CD4-positive, alpha-beta T cell treated with Interleukin-21 for 1 hour (primary cell): ENCODE results near the gene TMEM184C.

Experiments used
- DNase-seq: peaks from one replicate; pipeline ENCODE4 v3.0.0-alpha.2; 2020

The TMEM184C gene

DNA sequence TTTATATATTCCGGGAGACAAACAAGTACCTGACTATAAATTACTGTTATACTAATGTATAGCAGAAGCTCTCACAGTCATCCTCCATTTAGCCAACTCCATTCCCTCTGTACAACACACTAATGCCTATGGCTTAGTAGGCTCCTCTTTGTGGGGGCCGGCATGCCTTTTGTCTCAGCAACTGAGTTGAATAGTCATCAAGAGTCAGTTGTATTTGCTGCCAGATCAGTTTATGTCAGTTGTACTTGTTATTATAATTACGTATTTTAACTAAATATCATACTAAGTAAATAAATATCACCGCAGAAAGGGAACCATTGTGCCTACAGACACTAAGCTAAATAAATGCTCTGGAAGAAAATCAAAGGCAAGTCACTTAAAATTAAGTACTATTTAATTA lies 56.9 kb downstream of the TMEM184C start:
- no peak for DNase-seq

DNA sequence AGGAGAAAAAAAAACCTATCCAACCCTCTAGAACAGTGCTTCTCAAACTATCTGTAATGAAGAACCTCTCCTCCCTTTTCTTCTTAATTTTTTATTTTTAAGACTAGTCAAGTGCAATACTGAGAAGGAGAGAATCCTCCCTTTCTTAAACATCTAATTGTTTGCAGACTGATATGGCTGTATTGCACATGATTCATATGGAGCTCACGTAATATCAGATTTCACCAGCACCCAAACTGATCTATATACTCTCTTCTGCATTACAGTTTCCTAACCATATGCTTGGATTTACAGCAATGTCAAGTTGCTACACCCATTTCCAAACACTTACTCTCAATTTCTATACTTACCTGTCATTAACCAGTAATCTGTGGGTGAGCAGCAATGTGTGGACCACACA lies 57.3 kb downstream of the TMEM184C start:
- DNase-seq, result no peak

GRCh38 chr4:147678106-147678505 lies 60.9 kb downstream of the TMEM184C start:
- DNase-seq, result no peak

DNA sequence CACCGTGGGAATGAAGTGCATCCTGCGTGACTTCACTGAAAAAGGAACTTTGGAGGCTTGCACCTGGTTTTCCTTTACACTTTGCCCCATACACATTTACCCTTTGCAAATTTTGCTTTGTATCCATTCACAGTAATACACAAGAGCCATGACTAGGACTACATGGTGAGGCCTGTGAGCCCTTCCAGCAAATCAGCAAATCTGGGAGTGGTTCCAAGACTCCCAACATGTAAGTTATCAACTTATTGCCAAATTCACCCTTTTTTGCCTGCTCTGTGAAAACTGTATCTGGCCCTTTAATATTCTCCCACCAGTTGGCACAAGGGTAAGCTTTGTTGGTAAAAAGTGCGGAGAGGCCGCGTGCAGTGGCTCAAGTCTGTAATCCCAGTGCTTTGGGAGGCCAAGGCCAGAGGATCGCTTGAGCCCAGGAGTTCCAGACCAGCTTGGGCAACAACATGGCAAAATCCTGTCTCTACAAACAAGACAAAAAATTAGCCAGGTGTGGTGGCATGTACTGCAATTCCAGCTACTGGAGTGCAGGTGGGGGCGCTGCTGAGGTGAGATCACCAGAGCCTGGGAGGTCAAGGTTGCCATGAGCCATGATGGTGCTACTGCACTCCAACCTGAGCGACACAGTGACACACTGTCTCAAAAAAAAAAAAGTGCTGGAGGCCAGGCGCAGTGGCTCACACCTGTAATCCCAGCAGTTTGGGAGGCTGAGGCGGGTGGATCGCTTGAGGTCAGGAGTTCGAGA lies 61.8 kb downstream of the TMEM184C start:
- peak; percentile 9 for DNase-seq

DNA sequence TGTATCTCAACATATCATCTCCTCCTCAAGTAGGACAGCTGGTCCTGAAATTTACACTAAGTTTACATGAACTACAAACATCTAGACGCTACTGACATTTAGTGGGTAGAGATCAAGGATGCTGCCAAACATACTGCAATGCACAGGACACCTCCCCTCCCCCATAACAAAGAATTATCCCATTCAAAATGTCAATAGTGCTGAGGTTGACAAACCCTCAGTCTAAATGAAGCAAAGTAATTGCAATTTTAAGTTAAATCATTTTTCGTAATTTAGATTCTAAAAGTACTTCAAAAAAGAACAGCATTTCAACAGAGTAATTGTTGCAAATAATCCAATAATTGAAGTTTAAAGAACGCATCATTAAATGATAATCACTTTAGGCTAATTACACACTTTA lies 65.6 kb downstream of the TMEM184C start:
- no peak for DNase-seq

DNA sequence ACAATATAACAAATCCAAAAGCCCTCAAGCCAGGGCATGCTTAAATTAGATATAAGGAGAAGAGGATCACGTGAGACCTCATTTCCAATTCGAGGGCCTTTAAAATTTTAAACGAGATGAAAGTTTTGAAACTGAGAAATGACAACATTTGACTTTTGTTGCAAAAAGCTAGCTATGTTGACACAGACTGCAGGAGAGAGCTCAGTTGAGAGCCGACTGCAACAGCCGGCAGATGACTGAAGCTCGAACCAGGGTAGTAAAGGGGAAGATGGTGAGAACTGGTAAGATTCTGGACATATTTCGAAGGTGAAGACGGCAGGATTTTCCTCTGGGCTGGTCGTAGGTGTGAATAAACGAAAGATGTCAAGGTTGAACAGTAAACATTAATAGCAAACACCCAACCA lies 66.0 kb downstream of the TMEM184C start:
- peak; percentile 19 for DNase-seq

GRCh38 chr4:147683717-147684700 lies 66.8 kb downstream of the TMEM184C start, which contains the start of gene PRMT9:
TSS of gene PRMT9 (minus strand) at chr4:147684163. CDS start at chr4:147683987, 176 bp downstream.
- peak; percentile 86 for DNase-seq

DNA sequence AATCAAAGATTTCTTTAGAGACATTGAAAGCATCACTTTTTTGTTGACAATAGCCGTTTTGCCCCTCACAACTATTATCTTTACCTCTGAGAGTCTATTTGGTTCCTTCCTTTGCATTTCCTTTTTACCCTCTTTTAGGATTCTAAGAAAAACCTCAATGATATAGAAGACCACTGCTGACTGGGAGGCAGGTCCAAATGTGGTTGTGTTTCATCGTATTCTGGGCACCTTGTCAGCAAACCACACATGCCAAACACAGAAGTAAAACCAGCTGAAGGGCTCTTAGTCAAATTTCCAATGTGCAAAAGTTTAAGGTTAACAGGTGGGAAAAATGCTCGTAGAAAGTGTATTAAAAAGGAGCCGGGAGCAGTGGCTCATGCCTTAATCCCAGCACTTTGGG lies 71.9 kb downstream of the TMEM184C start:
- no peak for DNase-seq

DNA sequence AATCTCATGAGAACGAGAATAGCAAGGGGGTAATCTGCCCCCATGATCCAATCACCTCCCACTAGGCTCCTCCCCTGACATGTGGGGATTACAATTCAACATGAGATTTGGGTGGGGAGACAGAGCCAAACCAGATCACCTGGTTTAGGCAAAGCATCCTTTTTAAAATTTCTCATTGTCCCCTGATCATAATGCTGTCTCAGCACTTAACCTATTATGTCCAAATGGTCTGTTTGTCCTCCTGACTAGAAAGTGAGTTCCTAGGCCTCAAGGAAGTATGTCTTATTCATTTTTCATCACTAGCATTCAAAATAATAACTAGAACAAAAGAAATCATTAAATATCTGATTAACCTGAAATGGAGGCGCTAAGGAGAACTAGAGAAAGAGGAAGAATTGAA lies 74.6 kb downstream of the TMEM184C start:
- DNase-seq, result no peak

GRCh38 chr4:147693218-147693617 lies 76.0 kb downstream of the TMEM184C start:
- DNase-seq, result no peak

DNA sequence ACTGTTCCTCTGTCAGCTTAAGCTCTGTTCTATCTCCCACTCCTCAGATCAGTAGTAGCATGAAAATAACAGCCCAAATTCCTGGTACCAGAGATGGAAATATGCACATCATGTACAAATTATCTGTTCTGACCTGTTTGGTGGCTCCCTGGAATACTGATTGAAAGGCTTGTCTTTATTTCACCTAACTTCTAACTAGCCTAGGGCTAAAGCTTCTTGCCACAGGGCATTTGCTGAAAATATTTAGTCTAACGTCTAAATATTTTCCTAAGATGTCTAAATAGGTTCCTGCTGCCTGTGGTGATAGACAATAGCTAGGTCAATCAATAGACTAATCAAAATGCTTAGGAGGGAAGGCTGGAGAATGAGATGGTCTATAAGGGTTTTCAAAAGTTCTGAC lies 79.7 kb downstream of the TMEM184C start:
- DNase-seq, result no peak

GRCh38 chr4:147704846-147705245 lies 87.6 kb downstream of the TMEM184C start:
- no peak for DNase-seq

DNA sequence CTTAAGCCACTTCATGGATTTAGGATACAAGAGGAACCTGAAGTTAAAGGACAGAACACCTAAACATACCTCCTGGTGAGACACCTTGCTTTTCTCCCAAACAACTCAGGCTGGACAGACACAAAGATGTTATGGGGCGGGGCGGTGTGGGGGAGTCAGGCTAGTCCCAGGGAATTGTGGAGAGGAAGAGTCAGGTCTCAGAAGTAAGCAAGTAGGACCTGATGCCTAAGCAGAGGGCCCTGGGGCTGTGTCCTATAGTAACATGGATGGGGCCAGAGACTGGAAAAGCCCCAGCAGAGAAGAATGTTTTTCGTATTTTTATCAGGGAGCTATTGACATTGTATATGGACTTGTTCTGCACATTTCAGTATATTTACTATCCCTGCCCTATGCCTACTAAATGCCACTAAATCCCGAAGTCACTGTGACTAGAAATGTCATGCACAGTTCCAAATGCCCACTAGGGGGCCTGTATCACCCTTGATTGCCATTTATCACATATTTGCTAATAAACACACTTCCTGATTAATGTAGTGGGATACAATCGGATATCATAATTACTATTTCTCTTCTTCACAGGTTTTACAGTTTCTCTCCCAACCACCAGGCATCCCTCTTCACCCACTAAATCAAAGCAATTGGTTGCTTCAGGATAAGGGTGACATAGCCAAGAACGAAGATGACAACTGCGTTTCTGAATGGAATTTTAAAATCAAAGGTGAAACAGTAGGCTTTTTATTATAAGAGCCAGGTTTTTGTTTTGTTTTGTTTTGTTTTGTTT lies 90.9 kb downstream of the TMEM184C start:
- DNase-seq, result peak; percentile 70

- DNase-seq, result no peak
Observed at GRCh38 chr4:147709999-147710398, 92.8 kb downstream of the TMEM184C start.

GRCh38 chr4:147714575-147715401 lies 97.6 kb downstream of the TMEM184C start:
- DNase-seq, result no peak

DNA sequence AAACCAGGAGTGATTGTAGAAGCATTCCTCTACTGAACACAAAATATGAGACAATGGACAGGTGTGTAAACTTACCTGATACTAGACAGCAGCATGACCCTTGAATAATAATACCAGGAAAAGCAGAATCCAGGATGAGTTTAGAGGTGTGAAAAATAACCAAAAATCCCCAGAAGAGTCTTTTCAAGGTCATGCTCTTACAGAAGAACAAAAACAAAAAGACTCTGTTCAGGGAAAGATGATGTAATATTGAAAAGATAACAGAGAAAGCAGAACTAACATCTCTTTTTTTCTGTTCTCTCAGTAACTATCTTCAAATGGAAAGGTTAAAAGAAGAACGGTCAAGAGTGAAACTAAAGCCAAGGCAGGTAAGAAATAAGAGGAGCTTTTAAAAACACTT lies 100.7 kb downstream of the TMEM184C start:
- DNase-seq, result no peak
